Effector memory CD4-positive, alpha-beta T cell (primary cell): ENCODE results near the gene EEPD1.

Source experiments
- DNase-seq, 3 donors: peaks; one replicate each; pipeline ENCODE4 v3.0.0-alpha.2; 2020
- H3K27ac ChIP-seq: 2 replicates; pipeline ENCODE4 v1.7.0; 2013; ENCODE audit warnings: mild to moderate bottlenecking, low read length, moderate library complexity; ENCODE audit not compliant: insufficient read depth, poor library complexity, severe bottlenecking
- H3K27me3 ChIP-seq: replicated peaks from 2 replicates; pipeline ENCODE4 v1.7.0; 2013; ENCODE audit warnings: mild to moderate bottlenecking, low read length; ENCODE audit not compliant: insufficient read depth, control insufficient read depth, poor library complexity, severe bottlenecking
- H3K36me3 ChIP-seq: 2 replicates; pipeline ENCODE4 v1.7.0; 2013; ENCODE audit warnings: mild to moderate bottlenecking, low read length, moderate library complexity; ENCODE audit not compliant: control insufficient read depth, insufficient read depth
- H3K4me1 ChIP-seq: 2 replicates; pipeline ENCODE4 v1.7.0; 2013; ENCODE audit warnings: low read length, mild to moderate bottlenecking; ENCODE audit not compliant: control insufficient read depth, insufficient read depth, poor library complexity, severe bottlenecking
- H3K4me3 ChIP-seq: 2 replicates; pipeline ENCODE4 v1.7.0; 2013; ENCODE audit warnings: low read length, low read depth, mild to moderate bottlenecking; ENCODE audit not compliant: insufficient read depth, poor library complexity, severe bottlenecking
- H3K9me3 ChIP-seq: 2 replicates; pipeline ENCODE4 v1.7.0; 2013; ENCODE audit warnings: mild to moderate bottlenecking, low read length, moderate library complexity; ENCODE audit not compliant: control insufficient read depth

EEPD1 gene

GRCh38 chr7:36297364-36298009 is 144.4 kb downstream of the EEPD1 start:
- Histone ChIP-seq H3K27me3 (no peaks in the 10 kb centered on the region), H3K4me1 (no peaks in the 10 kb centered on the region), H3K27ac (no peak overlapping the region), H3K4me3 (no peak overlapping the region), H3K36me3 (peaks cover 30% of the 10 kb centered on the region), H3K9me3 (no peaks in the 10 kb centered on the region)
- DNase-seq: no peak

- H3K9me3 ChIP-seq: no peaks in the 10 kb centered on the region
- no peak overlapping the region for H3K27ac ChIP-seq
- no peak for DNase-seq
- no peaks in the 10 kb centered on the region for H3K27me3 ChIP-seq
- H3K4me3 ChIP-seq: no peak overlapping the region
- no peaks in the 10 kb centered on the region for H3K4me1 ChIP-seq
- peaks cover 30% of the 10 kb centered on the region for H3K36me3 ChIP-seq
Observed at GRCh38 chr7:36298106-36298505, 145.1 kb downstream of the EEPD1 start.

- no peak for DNase-seq
- Histone ChIP-seq H3K27me3 (no peaks in the 10 kb centered on the region), H3K4me3 (no peak overlapping the region), H3K36me3 (peaks cover 30% of the 10 kb centered on the region), H3K4me1 (no peaks in the 10 kb centered on the region), H3K9me3 (no peaks in the 10 kb centered on the region), H3K27ac (no peak overlapping the region)
Observed at GRCh38 chr7:36299223-36299774, 146.2 kb downstream of the EEPD1 start.

- no peaks in the 10 kb centered on the region for H3K27me3 ChIP-seq
- DNase-seq: no peak
- no peak overlapping the region for H3K27ac ChIP-seq
- no peak overlapping the region for H3K4me3 ChIP-seq
- H3K36me3 ChIP-seq: peaks cover 30% of the 10 kb centered on the region
- H3K9me3 ChIP-seq: no peaks in the 10 kb centered on the region
- H3K4me1 ChIP-seq: no peaks in the 10 kb centered on the region
Observed at GRCh38 chr7:36299823-36300341, 146.8 kb downstream of the EEPD1 start.

- DNase-seq: no peak
- H3K4me3 ChIP-seq: no peak overlapping the region
- no peaks in the 10 kb centered on the region for H3K9me3 ChIP-seq
- H3K27me3 ChIP-seq: no peaks in the 10 kb centered on the region
- peaks cover 30% of the 10 kb centered on the region for H3K36me3 ChIP-seq
- no peak overlapping the region for H3K27ac ChIP-seq
- H3K4me1 ChIP-seq: no peaks in the 10 kb centered on the region
Observed at GRCh38 chr7:36300696-36301350, 147.8 kb downstream of the EEPD1 start.

GRCh38 chr7:36301914-36302771 is 149.1 kb downstream of the EEPD1 start:
- no peak for DNase-seq
- H3K27me3 ChIP-seq: no peaks in the 10 kb centered on the region
- no peak overlapping the region for H3K27ac ChIP-seq
- H3K4me3 ChIP-seq: no peak overlapping the region
- peaks cover 27% of the 10 kb centered on the region for H3K36me3 ChIP-seq
- no peaks in the 10 kb centered on the region for H3K9me3 ChIP-seq
- no peaks in the 10 kb centered on the region for H3K4me1 ChIP-seq

GRCh38 chr7:36303202-36304098 is 150.4 kb downstream of the EEPD1 start:
- no peaks in the 10 kb centered on the region for H3K4me1 ChIP-seq
- H3K4me3 ChIP-seq: no peak overlapping the region
- H3K27ac ChIP-seq: no peak overlapping the region
- peaks cover 19% of the 10 kb centered on the region for H3K36me3 ChIP-seq
- no peaks in the 10 kb centered on the region for H3K27me3 ChIP-seq
- no peak for DNase-seq
- H3K9me3 ChIP-seq: no peaks in the 10 kb centered on the region

GRCh38 chr7:36304099-36304425 is 151.0 kb downstream of the EEPD1 start:
- Histone ChIP-seq H3K27me3 (no peaks in the 10 kb centered on the region), H3K9me3 (no peaks in the 10 kb centered on the region), H3K36me3 (peaks cover 13% of the 10 kb centered on the region), H3K4me3 (no peak overlapping the region), H3K4me1 (no peaks in the 10 kb centered on the region), H3K27ac (no peak overlapping the region)
- DNase-seq: no peak

- no peak overlapping the region for H3K27ac ChIP-seq
- DNase-seq: no peak
- peaks cover 4% of the 10 kb centered on the region for H3K36me3 ChIP-seq
- H3K4me1 ChIP-seq: no peaks in the 10 kb centered on the region
- no peaks in the 10 kb centered on the region for H3K27me3 ChIP-seq
- H3K9me3 ChIP-seq: no peaks in the 10 kb centered on the region
- no peak overlapping the region for H3K4me3 ChIP-seq
Observed at GRCh38 chr7:36305226-36305625, 152.2 kb downstream of the EEPD1 start.
